Transverse colon (tissue), 4 donors: ENCODE results near the gene RSAD2. TPM values are rescaled to one million over a fixed set of nuclear protein-coding genes. Genes with fewer than 3 reads are reported as not detected.
"Not testable (repeated sequence)": the region's sequence is repeated elsewhere in the genome, so short reads cannot be mapped to it uniquely, and the experiment has no call there.

ENCODE experiments used
- DNase-seq: peaks from one replicate; pipeline ENCODE4 v3.0.0-alpha.2; 2019
- H3K27ac ChIP-seq, 4 donors: fragments of 200-600 bp; sonication (generic); 2 replicates each; pipeline ENCODE4 v1.5.1; 2016 to 2018; ENCODE audit warnings: inconsistent platforms in 4 of 4
- H3K27me3 ChIP-seq: fragments of 200-600 bp; sonication (generic); 2 replicates; pipeline ENCODE4 v1.5.1; 2017; ENCODE audit warnings: inconsistent platforms
- H3K36me3 ChIP-seq, 4 donors: fragments of 200-600 bp; sonication (generic); 2 replicates each; pipeline ENCODE4 v1.5.1; 2017 to 2019; ENCODE audit warnings: inconsistent platforms in 4 of 4
- H3K4me1 ChIP-seq, 4 donors: fragments of 200-600 bp; sonication (generic); 2 replicates each; pipeline ENCODE4 v1.5.1; 2017 to 2020; ENCODE audit warnings: inconsistent platforms in 4 of 4
- H3K4me3 ChIP-seq, 4 donors: fragments of 200-600 bp; sonication (generic); 1 replicate in 1 of 4; 2 replicates in 3 of 4; pipeline versions ENCODE4 v1.5.1 to v1.6.1; 2017 to 2019; ENCODE audit warnings: inconsistent platforms in 4 of 4
- H3K9me3 ChIP-seq, 2 donors: fragments of 200-600 bp; sonication (generic); 2 replicates each; pipeline ENCODE4 v1.5.1; 2017 to 2019; ENCODE audit warnings: inconsistent platforms in 2 of 2
- CTCF ChIP-seq, 5 experiments: fragments of 200-600 bp in 3 of 5; fragments of 450-650 bp in 2 of 5; sonication (generic) in 3 of 5; IDR thresholded peaks; 1 replicate in 2 of 5; 2 replicates in 3 of 5; pipeline ENCODE4 v1.5.1; 2016 to 2017; ENCODE audit warnings: antibody characterized with exemption in 5 of 5, inconsistent platforms in 3 of 5, mild to moderate bottlenecking in 2 of 5, moderate library complexity in 1 of 5
- EP300 ChIP-seq: sonication (generic); formaldehyde crosslinking; IDR thresholded peaks from one replicate; pipeline ENCODE4 v1.6.1; 2017; ENCODE audit warnings: antibody characterized with exemption, low read depth
- POLR2A ChIP-seq: fragments of 450-650 bp; IDR thresholded peaks from one replicate; pipeline ENCODE4 v1.6.1; 2016; ENCODE audit warnings: antibody characterized with exemption, mild to moderate bottlenecking, moderate library complexity
- POLR2AphosphoS5 ChIP-seq, 3 donors: sonication (generic); formaldehyde crosslinking; IDR thresholded peaks; one replicate each; pipeline ENCODE4 v1.6.1; 2016; ENCODE audit warnings: antibody characterized with exemption in 3 of 3
- WGBS, 2 donors: methylation state at CpG; one replicate each; pipeline ENCODE4 v1.1.5; 2018; ENCODE audit warnings: low coverage in 1 of 2; 5-methylcytosine and 5-hydroxymethylcytosine counted together
- in situ Hi-C, 4 donors: fragments of 200-750 bp; cut with MboI; loops; one replicate each; pipeline versions ENCODE4 v1.15.0 to v1.15.1; 2017; ENCODE audit warnings: low sequenced_read_pairs in 3 of 4, low pct_ligation_motif_present in 1 of 4, low pct_unique_long_range_greater_than_20kb in 1 of 4
- intact Hi-C: fragments of 100-400 bp; cut with DNase I; formaldehyde crosslinking; loops from one replicate; pipeline ENCODE4 v1.15.1; 2023; ENCODE audit warnings: low total_unique reads
- total RNA-seq, 4 donors: library from RNA; depleted of rRNA; stranded (reverse); fragments of >200 nt; gene quantifications; one replicate each; pipeline ENCODE4 v1.1.0, GENCODE V29; 2016

The RSAD2 gene
- total RNA-seq, 4 donors from 2014 or later: 4.2 to 7.1 (median 5.4) TPM; not detected in 1

- intact Hi-C loops (no loop called here), in situ Hi-C loops (no loop called here)
- H3K9me3 ChIP-seq: no peaks in the 10 kb centered on the region
- TF ChIP-seq POLR2AphosphoS5 (IDR thresholded peaks at IDR 0.05) (no peak), POLR2A (no peak), EP300 (no peak), CTCF (IDR thresholded peaks at IDR 0.05) (no peak)
- H3K27me3 ChIP-seq: no peaks in the 10 kb centered on the region
- H3K4me3 ChIP-seq: no peak overlapping the region
- no peaks in the 10 kb centered on the region for H3K36me3 ChIP-seq
- no peaks in the 10 kb centered on the region for H3K4me1 ChIP-seq
- no peak for DNase-seq
- no peak overlapping the region for H3K27ac ChIP-seq
- WGBS, 2 donors: 83 to 90% methylated on average over 2 to 3 of the region's 3 CpGs
Measured at GRCh38 chr2:6933911-6934310, 56.3 kb downstream of the RSAD2 start.

- TF ChIP-seq POLR2A (no peak), EP300 (no peak), CTCF (IDR thresholded peaks at IDR 0.05) (no peak), POLR2AphosphoS5 (IDR thresholded peaks at IDR 0.05) (no peak)
- H3K4me3 ChIP-seq: no peak overlapping the region
- H3K27ac ChIP-seq: no peak overlapping the region
- no peaks in the 10 kb centered on the region for H3K27me3 ChIP-seq
- H3K9me3 ChIP-seq: no peaks in the 10 kb centered on the region
- intact Hi-C loops (no loop called here), in situ Hi-C loops (no loop called here)
- DNase-seq: no peak
- no peaks in the 10 kb centered on the region for H3K4me1 ChIP-seq
- no peaks in the 10 kb centered on the region for H3K36me3 ChIP-seq
- 81 to 93% methylated on average over 1 of the region's 1 CpG for WGBS, 2 donors
Measured at GRCh38 chr2:6934345-6934744, 56.8 kb downstream of the RSAD2 start.

GRCh38 chr2:6934758-6935651, 57.4 kb downstream of the RSAD2 start:
- no peak for TF ChIP-seq POLR2AphosphoS5 (IDR thresholded peaks at IDR 0.05)
- no peak for TF ChIP-seq EP300
- no peak for TF ChIP-seq CTCF (IDR thresholded peaks at IDR 0.05)
- no peak for TF ChIP-seq POLR2A
- in situ Hi-C loops: no loop called here
- Histone ChIP-seq H3K27me3 (no peaks in the 10 kb centered on the region), H3K9me3 (no peaks in the 10 kb centered on the region), H3K4me1 (no peaks in the 10 kb centered on the region), H3K27ac (no peak overlapping the region), H3K4me3 (no peak overlapping the region), H3K36me3 (no peaks in the 10 kb centered on the region)
- no peak for DNase-seq
- intact Hi-C loops: no loop called here
- WGBS, 2 donors: 90 to 95% methylated on average over 10 to 11 of the region's 11 CpGs

GRCh38 chr2:6935652-6936020, 58.1 kb downstream of the RSAD2 start:
- in situ Hi-C loops, H3K9me3 ChIP-seq, H3K36me3 ChIP-seq, H3K27me3 ChIP-seq, intact Hi-C loops, H3K4me1 ChIP-seq, H3K27ac ChIP-seq, DNase-seq, H3K4me3 ChIP-seq: not testable (repeated sequence)
- 89 to 95% methylated on average over 3 to 4 of the region's 4 CpGs for WGBS, 2 donors
